GM08714 (cell line): Measurements from ENCODE around the gene NINL.
"Not testable (repeated sequence)": the region's sequence is repeated elsewhere in the genome, so short reads cannot be mapped to it uniquely, and the experiment has no call there.

Source experiments
- H3K4me3 ChIP-seq: fragments of 200-500 bp; sonication (Bioruptor generic); 2 replicates; pipeline ENCODE4 v1.5.1; 2014; ENCODE audit warnings: mild to moderate bottlenecking, low read length, inconsistent platforms
- ZNF274 ChIP-seq: IDR thresholded peaks from 2 replicates; pipeline ENCODE4 v1.6.1; 2012; ENCODE audit warnings: mild to moderate bottlenecking, low read depth, low read length

The NINL gene

DNA sequence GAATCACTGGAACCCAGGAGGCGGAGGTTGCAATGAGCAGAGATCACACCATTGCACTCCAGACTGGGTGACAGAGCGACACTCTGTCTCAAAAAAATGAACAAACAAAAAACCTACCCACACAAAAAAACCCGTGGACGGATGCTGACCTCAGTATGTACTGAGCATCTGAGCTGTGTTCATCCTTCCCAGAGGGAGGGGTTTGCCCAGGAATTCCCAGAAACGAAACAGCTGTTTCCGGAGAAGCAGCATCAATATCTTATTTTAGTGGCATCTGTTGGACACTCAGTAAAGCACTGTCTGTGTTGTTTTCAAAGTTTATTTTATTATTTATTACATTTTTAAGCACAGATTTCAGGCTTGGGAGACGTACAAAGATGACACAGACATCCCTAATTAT is 19.8 kb upstream of the NINL start:
- H3K4me3 ChIP-seq, result no peak overlapping the region
- TF ChIP-seq ZNF274, result no peak

DNA sequence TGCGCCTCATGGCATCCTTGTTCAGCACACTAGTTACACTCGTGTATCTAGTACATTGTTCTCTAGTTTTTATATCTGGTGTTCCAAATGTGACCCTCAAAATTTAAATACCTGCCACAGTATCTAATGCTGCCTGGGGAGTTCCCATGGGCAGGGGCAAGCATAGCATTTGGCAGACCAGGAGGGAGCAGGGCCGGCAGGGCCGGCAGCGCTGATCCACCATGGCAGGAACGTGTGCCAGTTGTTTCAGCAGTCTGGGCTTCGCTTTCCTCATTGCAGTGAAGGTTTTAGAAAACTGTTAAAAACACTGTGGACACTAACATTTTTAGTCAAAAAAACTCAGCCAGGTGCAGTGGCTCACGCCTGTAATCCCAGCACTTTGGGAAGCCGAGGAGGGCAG is 19.3 kb upstream of the NINL start:
- no peak for TF ChIP-seq ZNF274
- no peak overlapping the region for H3K4me3 ChIP-seq

DNA sequence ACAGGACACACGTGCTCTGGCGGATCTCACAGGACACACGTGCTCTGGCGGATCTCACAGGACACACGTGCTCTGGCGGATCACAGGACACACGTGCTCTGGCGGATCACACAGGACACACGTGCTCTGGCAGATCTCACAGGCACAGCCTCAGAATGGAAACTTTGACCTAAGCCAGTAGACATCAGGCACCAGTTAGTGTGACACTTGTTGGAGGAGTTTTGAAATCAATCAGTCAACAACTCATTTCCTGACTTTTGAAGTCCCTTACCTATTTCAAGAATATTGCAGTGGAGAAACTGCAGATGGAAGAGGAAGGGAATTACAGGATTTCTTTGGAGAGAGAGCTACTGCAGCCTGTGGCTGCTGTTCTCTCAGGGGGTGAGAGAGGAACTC is 17.6 kb upstream of the NINL start:
- not testable (repeated sequence) for H3K4me3 ChIP-seq

- H3K4me3 ChIP-seq, result not testable (repeated sequence)
Observed at GRCh38 chr20:25602191-25602913, 17.0 kb upstream of the NINL start.

DNA sequence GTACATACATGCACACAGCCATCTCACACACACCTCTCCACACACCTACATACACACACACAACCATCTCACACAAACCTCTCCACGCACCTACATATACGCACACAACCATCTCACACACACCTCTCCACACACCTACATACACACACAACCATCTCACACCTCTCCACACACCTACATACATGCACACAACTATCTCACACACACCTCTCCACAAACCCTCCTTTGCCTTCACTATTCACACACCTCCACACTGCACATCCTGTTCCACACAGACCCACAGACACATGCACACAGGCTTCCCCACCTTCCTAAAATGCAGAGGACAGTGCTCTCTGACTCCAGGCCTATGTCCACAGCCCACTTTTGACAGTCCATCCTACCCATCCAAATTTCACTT is 16.3 kb upstream of the NINL start:
- no peak overlapping the region for H3K4me3 ChIP-seq
- TF ChIP-seq ZNF274, result no peak

DNA sequence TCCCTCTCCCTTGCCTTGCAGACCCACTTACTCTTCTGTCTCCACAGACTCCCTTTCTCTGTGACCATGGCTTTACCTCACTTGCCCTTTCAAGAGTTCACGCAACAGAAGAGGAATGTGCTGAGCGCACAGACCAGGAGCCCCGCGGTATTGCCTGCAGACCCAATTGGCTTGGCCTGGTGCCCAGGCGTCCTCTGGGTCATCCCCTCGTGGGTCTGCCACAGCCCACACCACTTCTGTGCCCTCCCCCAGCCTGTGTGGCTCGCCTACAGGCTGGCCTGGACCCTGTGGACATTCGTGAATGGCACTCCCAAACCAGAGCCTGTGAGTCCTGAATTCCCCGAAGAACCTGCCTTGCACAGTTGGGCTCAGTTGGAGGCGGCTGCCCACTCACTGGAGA is 15.3 kb upstream of the NINL start:
- no peak for TF ChIP-seq ZNF274
- no peak overlapping the region for H3K4me3 ChIP-seq

- H3K4me3 ChIP-seq, result no peak overlapping the region
- TF ChIP-seq ZNF274, result no peak
Observed at GRCh38 chr20:25592135-25592852, 7.0 kb upstream of the NINL start.

- H3K4me3 ChIP-seq, result not testable (repeated sequence)
Observed at GRCh38 chr20:25590778-25591177, 5.4 kb upstream of the NINL start.

- no peak for TF ChIP-seq ZNF274
- no peak overlapping the region for H3K4me3 ChIP-seq
Observed at GRCh38 chr20:25588491-25588890, 3.2 kb upstream of the NINL start.

DNA sequence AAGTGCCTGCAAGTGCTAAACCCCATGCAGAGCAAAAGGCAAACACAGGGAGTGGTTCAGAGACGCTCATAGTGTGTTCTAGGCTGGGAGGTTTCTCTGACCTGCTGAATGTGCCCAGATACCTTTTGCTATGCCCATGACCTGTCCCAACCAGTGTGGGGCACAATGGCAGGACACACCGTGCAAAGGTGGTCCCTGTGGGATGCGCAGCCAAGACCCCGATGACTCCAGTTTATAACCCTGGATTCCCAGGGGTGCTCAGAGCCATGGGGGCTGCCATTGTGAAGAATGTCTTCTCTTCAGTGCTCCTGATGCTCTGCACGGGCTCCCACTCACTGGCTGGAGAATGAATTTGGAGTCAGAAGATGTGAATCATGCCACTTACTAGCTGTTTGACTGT is 2.2 kb upstream of the NINL start:
- no peak for TF ChIP-seq ZNF274
- H3K4me3 ChIP-seq, result no peak overlapping the region

- H3K4me3 ChIP-seq, result no peak overlapping the region
- TF ChIP-seq ZNF274, result no peak
Observed at GRCh38 chr20:25586877-25587276, 1.5 kb upstream of the NINL start.

- H3K4me3 ChIP-seq, result not testable (repeated sequence)
Observed at GRCh38 chr20:25583607-25584006, 1.7 kb downstream of the NINL start.

DNA sequence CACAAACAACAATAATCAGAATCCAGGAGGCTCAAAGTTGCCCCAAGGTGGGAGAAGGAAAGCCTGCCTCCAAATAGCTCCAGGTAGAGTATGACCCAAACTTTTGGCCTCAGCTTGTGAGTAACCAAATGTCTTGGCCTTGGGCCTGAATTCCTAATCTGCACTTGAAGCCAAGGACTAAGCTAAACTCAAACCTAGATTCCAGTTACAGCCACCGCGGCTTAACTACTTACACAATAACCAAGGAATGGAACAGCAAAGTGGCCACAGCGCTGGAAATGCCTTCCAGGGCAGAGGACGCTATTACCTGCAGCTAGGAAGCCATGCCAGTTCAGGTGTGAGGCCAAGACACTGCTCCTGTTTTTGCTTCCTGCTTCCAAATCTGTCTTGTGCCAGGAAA is 4.6 kb downstream of the NINL start:
- TF ChIP-seq ZNF274, result no peak
- H3K4me3 ChIP-seq, result no peak overlapping the region

GRCh38 chr20:25579081-25579770 is 6.1 kb downstream of the NINL start:
- TF ChIP-seq ZNF274, result no peak
- H3K4me3 ChIP-seq, result no peak overlapping the region

GRCh38 chr20:25576783-25577530 is 8.4 kb downstream of the NINL start:
- H3K4me3 ChIP-seq, result no peak overlapping the region
- TF ChIP-seq ZNF274, result no peak
